ENCODE results near the gene PLIN4.

Gene PLIN4

GRCh38 chr19:4524808-4525562 lies 6.7 kb upstream of the PLIN4 start:
- peak; percentile 65 for DNase-seq (ENCODE audit: low spot score)

- peak; percentile 16 for DNase-seq (ENCODE audit: low spot score)
These were observed 5.2 kb upstream of the PLIN4 start for GRCh38 chr19:4523306-4524110.

GRCh38 chr19:4522291-4523002 lies 4.2 kb upstream of the PLIN4 start:
- no peak for DNase-seq (ENCODE audit: low spot score)

- no peak for DNase-seq (ENCODE audit: low spot score)
These were observed 3.6 kb upstream of the PLIN4 start for GRCh38 chr19:4521888-4522242.

GRCh38 chr19:4521170-4521887 lies 3.0 kb upstream of the PLIN4 start:
- DNase-seq (ENCODE audit: low spot score), result no peak

GRCh38 chr19:4519521-4520277 lies 1.4 kb upstream of the PLIN4 start:
- DNase-seq (ENCODE audit: low spot score), result no peak

GRCh38 chr19:4519172-4519496 lies 848 bp upstream of the PLIN4 start:
- DNase-seq (ENCODE audit: low spot score), result no peak

GRCh38 chr19:4517451-4518057 lies 732 bp downstream of the PLIN4 start:
- no peak for DNase-seq (ENCODE audit: low spot score)

- DNase-seq (ENCODE audit: low spot score), result no peak
These were observed 1.4 kb downstream of the PLIN4 start for GRCh38 chr19:4516939-4517300.

- DNase-seq (ENCODE audit: low spot score), result no peak
These were observed 1.9 kb downstream of the PLIN4 start for GRCh38 chr19:4516199-4516938.

- DNase-seq (ENCODE audit: low spot score), result no peak
These were observed 2.6 kb downstream of the PLIN4 start for GRCh38 chr19:4515732-4516131.

GRCh38 chr19:4513248-4513647 lies 5.0 kb downstream of the PLIN4 start:
- no peak for DNase-seq (ENCODE audit: low spot score)

- DNase-seq (ENCODE audit: low spot score), result no peak
These were observed 6.2 kb downstream of the PLIN4 start for GRCh38 chr19:4512070-4512469.

- DNase-seq (ENCODE audit: low spot score), result no peak
These were observed 6.8 kb downstream of the PLIN4 start for GRCh38 chr19:4511300-4512054.

GRCh38 chr19:4510435-4511255 lies 7.6 kb downstream of the PLIN4 start:
- DNase-seq (ENCODE audit: low spot score), result no peak

- DNase-seq (ENCODE audit: low spot score), result no peak
These were observed 9.6 kb downstream of the PLIN4 start for GRCh38 chr19:4508698-4509097.

GRCh38 chr19:4507804-4508203 lies 10.5 kb downstream of the PLIN4 start:
- DNase-seq (ENCODE audit: low spot score), result no peak

- DNase-seq (ENCODE audit: low spot score), result no peak
These were observed 11.2 kb downstream of the PLIN4 start for GRCh38 chr19:4507150-4507452.
